Motor neuron (in vitro differentiated cells): ENCODE measurements around the gene SERTAD3. TPM values are rescaled to one million over a fixed set of nuclear protein-coding genes. Genes with fewer than 3 reads are reported as not detected.

Experiments
- ATAC-seq, 8 experiments: fragments of 200-7000 bp; cut with Tn5 transposase; replicated peaks in 6 of 8; 2 replicates each; pipeline ENCODE4 v1.8.0; 2021; ENCODE audit warnings: mild to moderate bottlenecking in 8 of 8, moderate library complexity in 8 of 8
- H3K27ac ChIP-seq, 2 donors: fragments of 250-450 bp; sonication (Bioruptor Pico); 2 replicates each; pipeline ENCODE4 v1.9.0; 2021; ENCODE audit warnings: antibody characterized with exemption in 2 of 2, mild to moderate bottlenecking in 2 of 2, moderate library complexity in 1 of 2
- H3K4me1 ChIP-seq, 2 donors: fragments of 250-450 bp; sonication (Bioruptor Pico); replicated peaks in 1 of 2; 2 replicates each; pipeline ENCODE4 v1.6.1; 2021; ENCODE audit warnings: antibody characterized with exemption in 2 of 2, mild to moderate bottlenecking in 2 of 2, moderate library complexity in 1 of 2
- H3K4me3 ChIP-seq, 5 donors: fragments of 250-450 bp; sonication (Bioruptor Pico); 2 replicates each; pipeline ENCODE4 v1.9.0; 2021; ENCODE audit warnings: antibody characterized with exemption in 5 of 5, mild to moderate bottlenecking in 5 of 5, moderate library complexity in 4 of 5
- WGBS, 10 experiments: fragments of 450-650 bp; shearing (Covaris generic); methylation state at CpG; one replicate each; pipeline ENCODE4 v1.0.0; 2022; 5-methylcytosine and 5-hydroxymethylcytosine counted together
- in situ Hi-C, 9 experiments: fragments of 400-800 bp; cut with MboI; loops; one replicate each; pipeline ENCODE4 v1.15.0; 2021; ENCODE audit warnings: low sequenced_read_pairs in 9 of 9, low pct_unique_long_range_greater_than_20kb in 2 of 9; ENCODE audit not compliant: unreplicated experiment in 9 of 9
- total RNA-seq, 8 experiments: library from RNA; unstranded; fragments of 300-600 nt; gene quantifications; 2 replicates each; pipeline versions ENCODE4 v1.2.3 to v1.2.4, GENCODE V29; 2022

The SERTAD3 gene
- total RNA-seq, 8 experiments from 2014 or later, result 11.2 to 28.6 (median 18.2) TPM

- Histone ChIP-seq H3K4me1 (no peaks in the 10 kb centered on the region), H3K4me3 (no peak overlapping the region), H3K27ac (no peak overlapping the region)
- in situ Hi-C loops, result no loop called here
- 40 to 100% (median 83%) methylated on average over 1 to 4 of the region's 8 CpGs; no CpG with 5 or more reads in 5 of the 10 experiments for WGBS, 10 experiments
- ATAC-seq, result no peak
Observed at GRCh38 chr19:40392123-40392522, 52.0 kb downstream of the SERTAD3 start.

Other genes with a start within 250 kb of the SERTAD3 start
- 10 to 100 TPM in 5 of 8 experiments, 1 to 10 TPM in 1, under 1 TPM in 2; 0.45 to 25.6 (median 13.5) TPM for gene TTC9B, start 226.0 kb downstream of the SERTAD3 start, total RNA-seq
- gene CCNP, start 217.6 kb downstream of the SERTAD3 start, total RNA-seq, result under 1 TPM in 6 of 8 experiments, not detected in 2; 0.16 to 0.81 (median 0.30) TPM
- 100 to 1,000 TPM in 2 of 8 experiments, 10 to 100 TPM in 6; 21.0 to 141 (median 44.0) TPM for gene AKT2, start 159.0 kb downstream of the SERTAD3 start, total RNA-seq
- gene C19orf47, start 95.9 kb downstream of the SERTAD3 start, total RNA-seq, result 10 to 100 TPM in 7 of 8 experiments, 1 to 10 TPM in 1; 9.8 to 16.7 (median 13.3) TPM
- gene PLD3, start 95.6 kb downstream of the SERTAD3 start, total RNA-seq, result 100 to 1,000 TPM; 119 to 604 (median 360) TPM
- under 1 TPM in 7 of 8 experiments, not detected in 1; 0.07 to 0.52 (median 0.25) TPM for gene HIPK4, start 54.2 kb downstream of the SERTAD3 start, total RNA-seq
- 1 to 10 TPM in 6 of 8 experiments, under 1 TPM in 2; 0.71 to 4.1 (median 1.3) TPM for gene PRX, start 31.0 kb downstream of the SERTAD3 start, total RNA-seq
- 10 to 100 TPM in 2 of 8 experiments, 1 to 10 TPM in 6; 2.6 to 14.8 (median 3.5) TPM for gene SERTAD1, start 18.3 kb downstream of the SERTAD3 start, total RNA-seq
- 100 to 1,000 TPM in 1 of 8 experiments, 10 to 100 TPM in 6, 1 to 10 TPM in 1; 7.7 to 144 (median 48.3) TPM for gene BLVRB, start 21.4 kb upstream of the SERTAD3 start, total RNA-seq
- 10 to 100 TPM in 1 of 8 experiments, 1 to 10 TPM in 6, under 1 TPM in 1; 0.56 to 10.1 (median 3.0) TPM for gene SPTBN4, start 22.7 kb upstream of the SERTAD3 start, total RNA-seq
- gene SHKBP1, start 132.5 kb upstream of the SERTAD3 start, total RNA-seq, result 10 to 100 TPM in 7 of 8 experiments, 1 to 10 TPM in 1; 10.0 to 37.1 (median 21.2) TPM
- 10 to 100 TPM in 7 of 8 experiments, 1 to 10 TPM in 1; 1.8 to 52.8 (median 20.1) TPM for gene LTBP4, start 157.0 kb upstream of the SERTAD3 start, total RNA-seq
- gene NUMBL, start 246.3 kb upstream of the SERTAD3 start, total RNA-seq, result 10 to 100 TPM in 7 of 8 experiments, 1 to 10 TPM in 1; 7.9 to 26.2 (median 18.3) TPM